Karpas-422 (cell line): ENCODE measurements around the gene DISC1. TPM values are rescaled to one million over a fixed set of nuclear protein-coding genes. Genes with fewer than 3 reads are reported as not detected.
"Not testable (repeated sequence)": the region's sequence is repeated elsewhere in the genome, so short reads cannot be mapped to it uniquely, and the experiment has no call there.

Experiments used
- DNase-seq: peaks from one replicate; pipeline ENCODE4 v3.0.0-alpha.2; 2015
- H2AFZ ChIP-seq: fragments of 200-600 bp; sonication (generic); 2 replicates; pipeline ENCODE4 v1.6.1; 2014; ENCODE audit warnings: antibody characterized with exemption, low read length, mixed read lengths
- H3K27ac ChIP-seq: fragments of 200-600 bp; sonication (generic); 2 replicates; pipeline ENCODE4 v1.5.1; 2014; ENCODE audit warnings: mild to moderate bottlenecking, low read length, moderate library complexity
- H3K27me3 ChIP-seq: fragments of 200-600 bp; sonication (generic); 2 replicates; pipeline ENCODE4 v1.6.1; 2014; ENCODE audit warnings: low read length, mixed read lengths
- H3K36me3 ChIP-seq: fragments of 200-600 bp; sonication (generic); 2 replicates; pipeline ENCODE4 v1.6.1; 2014; ENCODE audit warnings: low read length, mixed read lengths; ENCODE audit not compliant: insufficient read depth
- H3K4me1 ChIP-seq: fragments of 200-600 bp; sonication (generic); 2 replicates; pipeline ENCODE4 v1.6.1; 2014; ENCODE audit warnings: mild to moderate bottlenecking, low read length, mixed read lengths
- H3K4me2 ChIP-seq: fragments of 200-600 bp; sonication (generic); 2 replicates; pipeline ENCODE4 v1.6.1; 2014; ENCODE audit warnings: low read length, low read depth, mild to moderate bottlenecking; ENCODE audit not compliant: poor library complexity, severe bottlenecking
- H3K4me3 ChIP-seq: fragments of 200-600 bp; sonication (generic); 2 replicates; pipeline ENCODE4 v1.5.1; 2014; ENCODE audit warnings: mild to moderate bottlenecking, antibody characterized with exemption, low read length, mixed read lengths
- H3K79me2 ChIP-seq: fragments of 200-600 bp; sonication (generic); 2 replicates; pipeline ENCODE4 v1.6.1; 2014; ENCODE audit warnings: mild to moderate bottlenecking, low read length, mixed read lengths
- H3K9ac ChIP-seq: fragments of 200-600 bp; sonication (generic); 2 replicates; pipeline ENCODE4 v1.6.0; 2014; ENCODE audit warnings: low read length
- H3K9me2 ChIP-seq: fragments of 200-600 bp; sonication (generic), shearing (Covaris generic); replicated peaks from 2 replicates; pipeline ENCODE4 v1.6.0; 2014; ENCODE audit warnings: mild to moderate bottlenecking, low read length, moderate library complexity; ENCODE audit not compliant: insufficient read depth
- H3K9me3 ChIP-seq: fragments of 300-700, 200-600 bp; sonication (generic); 2 replicates; pipeline ENCODE4 v1.6.1; 2014; ENCODE audit warnings: low read length, mixed read lengths
- H4K20me1 ChIP-seq: fragments of 200-600 bp; sonication (generic); 2 replicates; pipeline ENCODE4 v1.6.1; 2014; ENCODE audit warnings: mild to moderate bottlenecking, antibody characterized with exemption, low read length, low read depth; ENCODE audit not compliant: insufficient read depth
- total RNA-seq: library from RNA; depleted of rRNA; stranded (reverse); fragments of >200 nt; shearing (Covaris generic); gene quantifications from 2 replicates; pipeline ENCODE4 v1.2.3, GENCODE V29; 2014; ENCODE audit warnings: low replicate concordance

Gene DISC1
- total RNA-seq, 1 experiment from 2014 or later: 6.4 TPM

DNA sequence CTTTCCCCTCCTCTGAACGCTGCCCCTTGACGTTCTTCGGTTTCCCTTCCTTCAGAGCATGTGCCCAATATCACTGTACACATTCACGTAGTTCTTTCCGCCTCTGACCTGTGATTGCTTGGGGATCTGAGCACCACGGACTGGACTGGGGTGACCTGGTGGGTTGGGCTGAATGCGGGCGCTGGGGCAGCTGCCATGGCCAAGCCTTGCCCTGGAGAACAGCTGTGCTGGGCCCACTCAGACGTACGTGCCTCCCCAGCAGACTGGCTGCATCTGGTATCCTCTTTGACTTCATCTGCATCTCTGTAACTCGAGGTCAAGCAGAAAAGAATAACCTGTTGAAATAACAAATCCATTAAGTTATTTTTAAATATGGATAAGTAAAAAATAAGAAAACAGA is 35.1 kb upstream of the DISC1 start:
- Histone ChIP-seq H3K9me2 (no peaks in the 10 kb centered on the region), H3K4me1 (no peaks in the 10 kb centered on the region), H3K9me3 (no peaks in the 10 kb centered on the region), H3K27me3 (no peaks in the 10 kb centered on the region), H3K36me3 (no peaks in the 10 kb centered on the region), H3K4me2 (no peak overlapping the region), H2AFZ (no peak overlapping the region), H3K79me2 (no peaks in the 10 kb centered on the region), H3K4me3 (no peak overlapping the region), H3K27ac (no peak overlapping the region), H4K20me1 (no peaks in the 10 kb centered on the region), H3K9ac (no peak overlapping the region)
- DNase-seq: no peak

DNA sequence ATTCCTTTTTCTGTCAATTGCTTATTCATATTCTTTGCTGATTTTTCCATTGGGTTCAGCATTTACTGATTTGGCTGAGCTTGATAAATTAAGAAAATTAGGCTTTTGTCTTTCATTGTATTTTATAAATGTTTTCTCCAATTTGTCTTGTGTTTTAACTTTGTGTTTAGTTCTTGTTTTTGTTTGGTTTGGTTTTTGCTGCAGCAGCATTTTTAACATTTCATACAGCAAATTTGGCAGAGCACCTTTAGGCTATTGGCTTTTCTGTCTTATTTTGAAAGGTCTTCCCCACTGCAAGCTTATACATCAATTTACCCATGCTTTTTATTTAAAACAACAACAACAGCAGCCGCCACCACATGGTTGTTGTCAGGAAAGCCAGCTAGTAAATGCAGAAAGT is 33.8 kb upstream of the DISC1 start:
- H3K27me3 ChIP-seq: no peaks in the 10 kb centered on the region
- H3K9me3 ChIP-seq: no peaks in the 10 kb centered on the region
- H3K36me3 ChIP-seq: no peaks in the 10 kb centered on the region
- no peak overlapping the region for H2AFZ ChIP-seq
- H3K79me2 ChIP-seq: no peaks in the 10 kb centered on the region
- H4K20me1 ChIP-seq: no peaks in the 10 kb centered on the region
- H3K27ac ChIP-seq: no peak overlapping the region
- no peaks in the 10 kb centered on the region for H3K9me2 ChIP-seq
- no peak overlapping the region for H3K4me2 ChIP-seq
- H3K4me3 ChIP-seq: no peak overlapping the region
- no peak for DNase-seq
- no peaks in the 10 kb centered on the region for H3K4me1 ChIP-seq
- H3K9ac ChIP-seq: no peak overlapping the region

DNA sequence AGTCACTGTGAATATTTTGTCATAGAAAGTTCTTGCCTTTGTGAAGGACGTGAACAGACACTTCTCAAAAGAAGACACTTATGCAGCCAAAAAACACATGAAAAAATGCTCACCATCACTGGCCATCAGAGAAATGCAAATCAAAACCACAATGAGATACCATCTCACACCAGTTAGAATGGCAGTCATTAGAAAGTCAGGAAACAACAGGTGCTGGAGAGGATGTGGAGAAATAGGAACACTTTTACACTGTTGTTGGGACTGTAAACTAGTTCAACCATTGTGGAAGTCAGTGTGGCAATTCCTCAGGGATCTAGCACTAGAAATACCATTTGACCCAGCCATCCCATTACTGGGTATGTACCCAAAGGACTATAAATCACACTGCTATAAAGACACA is 33.3 kb upstream of the DISC1 start:
- H3K9me2 ChIP-seq, H4K20me1 ChIP-seq: not testable (repeated sequence)

DNA sequence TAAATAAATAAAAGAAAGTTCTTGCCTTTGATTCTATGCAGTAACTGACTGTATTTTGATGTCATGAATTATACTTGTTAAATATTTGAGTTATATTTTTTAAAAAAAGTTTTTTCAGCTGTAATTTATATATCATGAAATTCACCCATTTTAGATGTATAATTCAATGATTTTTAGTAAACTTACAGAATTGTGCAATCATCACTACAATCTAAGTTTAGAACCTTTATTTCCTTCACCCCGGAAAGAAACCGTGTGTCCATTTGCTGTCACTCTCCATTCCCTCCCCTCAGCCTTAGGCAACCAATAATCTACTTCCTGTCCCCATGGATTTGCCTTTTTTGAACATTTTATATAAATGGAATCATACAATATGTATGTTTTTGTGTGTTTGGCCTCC is 32.5 kb upstream of the DISC1 start:
- H3K27ac ChIP-seq: no peak overlapping the region
- H3K4me2 ChIP-seq: no peak overlapping the region
- no peaks in the 10 kb centered on the region for H3K36me3 ChIP-seq
- H2AFZ ChIP-seq: no peak overlapping the region
- H3K9ac ChIP-seq: no peak overlapping the region
- H3K79me2 ChIP-seq: no peaks in the 10 kb centered on the region
- H3K9me3 ChIP-seq: no peaks in the 10 kb centered on the region
- no peaks in the 10 kb centered on the region for H4K20me1 ChIP-seq
- DNase-seq: no peak
- no peaks in the 10 kb centered on the region for H3K27me3 ChIP-seq
- no peaks in the 10 kb centered on the region for H3K4me1 ChIP-seq
- no peaks in the 10 kb centered on the region for H3K9me2 ChIP-seq
- no peak overlapping the region for H3K4me3 ChIP-seq

More for the DNA sequence above, 33.3 kb upstream of the DISC1 start:
- H3K4me1 ChIP-seq, DNase-seq, H2AFZ ChIP-seq, H3K9me3 ChIP-seq, H3K27me3 ChIP-seq, H3K36me3 ChIP-seq, H3K79me2 ChIP-seq, H3K9ac ChIP-seq, H3K4me2 ChIP-seq, H3K4me3 ChIP-seq, H3K27ac ChIP-seq: not testable (repeated sequence)

DNA sequence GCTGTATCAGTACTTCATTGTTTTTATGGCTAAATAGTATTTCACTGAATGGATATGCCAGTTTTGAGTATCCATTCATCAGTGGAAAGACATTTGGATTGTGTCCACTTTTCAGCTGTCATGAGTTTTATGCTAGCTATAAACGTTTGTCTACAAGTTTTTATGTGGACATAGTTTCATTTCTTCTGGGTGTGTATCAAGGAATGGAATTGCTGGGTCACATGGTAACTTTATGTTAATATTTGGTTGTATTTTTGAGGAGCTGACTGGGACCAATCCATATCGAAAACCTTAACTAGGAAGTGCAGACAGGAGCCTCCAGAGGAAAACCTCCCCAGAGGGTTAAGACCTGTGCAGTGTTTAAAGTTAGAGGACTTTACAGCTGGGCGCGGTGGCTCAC is 31.8 kb upstream of the DISC1 start:
- H3K4me2 ChIP-seq: no peak overlapping the region
- H4K20me1 ChIP-seq: no peaks in the 10 kb centered on the region
- H3K27me3 ChIP-seq: no peaks in the 10 kb centered on the region
- no peak overlapping the region for H2AFZ ChIP-seq
- H3K4me3 ChIP-seq: no peak overlapping the region
- H3K36me3 ChIP-seq: no peaks in the 10 kb centered on the region
- no peaks in the 10 kb centered on the region for H3K9me3 ChIP-seq
- H3K79me2 ChIP-seq: no peaks in the 10 kb centered on the region
- no peaks in the 10 kb centered on the region for H3K4me1 ChIP-seq
- no peak overlapping the region for H3K9ac ChIP-seq
- H3K9me2 ChIP-seq: no peaks in the 10 kb centered on the region
- H3K27ac ChIP-seq: no peak overlapping the region
- DNase-seq: no peak

DNA sequence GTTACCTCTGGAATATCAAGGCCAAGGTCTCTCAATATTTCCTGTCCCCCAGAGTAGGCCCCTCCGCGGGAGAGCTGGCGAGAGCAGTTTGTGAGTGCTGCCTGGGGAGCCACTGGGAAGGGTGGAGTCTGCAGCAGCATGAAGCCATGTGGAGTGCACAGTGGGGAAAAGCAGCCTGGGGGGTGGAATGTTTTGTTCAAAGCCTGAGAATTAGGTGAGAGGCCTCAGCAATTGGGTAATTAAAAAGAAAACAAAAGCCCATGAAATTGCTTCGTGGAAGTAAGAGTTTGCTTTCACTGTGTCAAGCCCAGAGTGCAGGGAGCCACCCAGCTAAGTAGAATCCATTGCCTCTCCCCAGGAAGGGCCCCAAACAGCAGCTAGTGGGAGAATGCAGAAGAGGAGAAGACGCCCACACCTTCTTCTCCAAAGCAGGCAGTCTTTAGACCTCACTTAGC is 30.2 kb upstream of the DISC1 start:
- Histone ChIP-seq H3K4me2 (no peak overlapping the region), H3K9ac (no peak overlapping the region), H3K9me2 (no peaks in the 10 kb centered on the region), H3K36me3 (no peaks in the 10 kb centered on the region), H3K27ac (no peak overlapping the region), H3K27me3 (no peaks in the 10 kb centered on the region), H4K20me1 (no peaks in the 10 kb centered on the region), H3K4me3 (no peak overlapping the region), H3K79me2 (no peaks in the 10 kb centered on the region), H3K4me1 (no peaks in the 10 kb centered on the region), H3K9me3 (no peaks in the 10 kb centered on the region), H2AFZ (no peak overlapping the region)
- no peak for DNase-seq

DNA sequence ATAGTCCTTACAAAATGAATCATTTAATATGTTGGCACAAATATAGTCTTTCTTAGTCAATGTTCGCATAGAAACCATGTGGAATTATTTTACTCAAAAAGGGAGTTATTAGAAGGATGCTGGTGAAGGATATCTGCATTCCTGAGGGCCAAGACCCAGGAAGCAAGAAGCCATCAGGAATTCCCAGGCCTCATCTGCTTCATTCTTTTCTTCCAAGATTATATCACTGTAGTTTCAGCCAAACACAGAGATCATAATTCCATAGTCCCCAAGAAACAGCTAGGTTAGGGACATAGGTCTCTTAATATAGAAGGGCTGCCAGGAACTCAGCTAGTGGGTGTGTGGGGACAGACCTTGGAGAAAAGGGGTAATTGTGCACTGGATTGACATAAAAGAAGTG is 28.6 kb upstream of the DISC1 start:
- DNase-seq: no peak
- H3K27ac ChIP-seq: no peak overlapping the region
- no peaks in the 10 kb centered on the region for H3K79me2 ChIP-seq
- no peaks in the 10 kb centered on the region for H3K9me3 ChIP-seq
- H3K9me2 ChIP-seq: no peaks in the 10 kb centered on the region
- H3K4me1 ChIP-seq: peaks cover 2% of the 10 kb centered on the region; the same call in 1 of the 2 replicates
- no peaks in the 10 kb centered on the region for H3K27me3 ChIP-seq
- no peaks in the 10 kb centered on the region for H3K36me3 ChIP-seq
- no peak overlapping the region for H2AFZ ChIP-seq
- no peak overlapping the region for H3K4me2 ChIP-seq
- no peak overlapping the region for H3K9ac ChIP-seq
- H3K4me3 ChIP-seq: no peak overlapping the region
- H4K20me1 ChIP-seq: no peaks in the 10 kb centered on the region

DNA sequence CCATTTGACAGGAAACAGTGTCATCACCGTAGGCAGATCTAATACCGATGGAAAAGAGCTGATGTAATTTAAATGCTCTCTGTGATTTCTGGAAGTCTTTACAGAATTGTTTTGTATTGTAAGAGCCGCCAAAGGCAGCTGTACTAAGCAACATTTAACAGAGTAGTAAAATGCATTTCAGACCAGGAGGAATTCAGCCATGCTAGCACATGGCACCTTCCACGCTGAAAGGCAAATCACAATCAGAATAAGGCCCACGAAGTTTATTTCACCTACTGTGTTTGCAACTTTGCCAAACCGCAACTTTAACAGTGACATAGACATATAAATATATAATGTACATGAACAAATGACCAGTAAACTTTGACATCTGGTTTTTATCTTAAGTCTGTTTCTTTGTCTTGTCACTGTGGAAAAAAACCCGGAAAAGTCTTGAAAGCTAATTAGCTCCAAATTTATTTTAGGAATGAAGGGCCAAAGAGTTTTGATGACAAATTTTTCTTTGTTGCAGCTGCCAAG is 26.1 kb upstream of the DISC1 start:
- no peaks in the 10 kb centered on the region for H3K79me2 ChIP-seq
- no peaks in the 10 kb centered on the region for H3K36me3 ChIP-seq
- no peak overlapping the region for H2AFZ ChIP-seq
- 0 out of 2 replicates have a peak, but pooled peaks cover 2% of the 10 kb centered on the region for H3K27me3 ChIP-seq
- H3K4me2 ChIP-seq: no peak overlapping the region
- no peaks in the 10 kb centered on the region for H3K9me2 ChIP-seq
- no peak for DNase-seq
- no peak overlapping the region for H3K4me3 ChIP-seq
- no peak overlapping the region for H3K27ac ChIP-seq
- no peak overlapping the region for H3K9ac ChIP-seq
- H3K9me3 ChIP-seq: no peaks in the 10 kb centered on the region
- no peaks in the 10 kb centered on the region for H4K20me1 ChIP-seq
- peaks cover 16% of the 10 kb centered on the region for H3K4me1 ChIP-seq
